Naive B cell (primary cell): ENCODE data around the gene IL17RD. TPM values are rescaled to one million over a fixed set of nuclear protein-coding genes. Genes with fewer than 3 reads are reported as not detected.
A peak's percentile ranks its signal among the peaks of the same experiment; 100 is the strongest.

ENCODE experiments used
- ATAC-seq, 2 donors: fragments of 150-1000 bp; cut with Tn5 transposase; 2 replicates each; pipeline ENCODE4 v1.10.0; 2021; ENCODE audit warnings: low read depth in 2 of 2, mild to moderate bottlenecking in 2 of 2, moderate library complexity in 2 of 2
- DNase-seq: peaks from one replicate; pipeline ENCODE4 v3.0.0; 2022
- H3K27ac Mint-ChIP-seq, 6 donors: one replicate each; pipeline ENCODE4 v1.8.0; 2020 to 2022; ENCODE audit warnings: mild to moderate bottlenecking in 6 of 6, mixed read lengths in 6 of 6, moderate library complexity in 5 of 6, inconsistent platforms in 2 of 6
- H3K27me3 Mint-ChIP-seq, 3 donors: one replicate each; pipeline ENCODE4 v1.8.0; 2021 to 2022; ENCODE audit warnings: mixed read lengths in 3 of 3, mild to moderate bottlenecking in 1 of 3
- H3K36me3 Mint-ChIP-seq, 2 donors: one replicate each; pipeline ENCODE4 v1.8.0; 2020 to 2022; ENCODE audit warnings: mixed read lengths in 2 of 2, inconsistent platforms in 1 of 2, mild to moderate bottlenecking in 1 of 2
- H3K4me1 Mint-ChIP-seq, 3 donors: one replicate each; pipeline ENCODE4 v1.8.0; 2020 to 2022; ENCODE audit warnings: mixed read lengths in 3 of 3, inconsistent platforms in 1 of 3, mild to moderate bottlenecking in 1 of 3, moderate library complexity in 1 of 3
- H3K4me3 Mint-ChIP-seq, 8 donors: one replicate each; pipeline ENCODE4 v1.8.0; 2020 to 2022; ENCODE audit warnings: mild to moderate bottlenecking in 8 of 8, mixed read lengths in 8 of 8, moderate library complexity in 8 of 8, inconsistent platforms in 2 of 8
- H3K9me3 Mint-ChIP-seq, 7 donors: one replicate each; pipeline ENCODE4 v1.8.0; 2020 to 2022; ENCODE audit warnings: mixed read lengths in 7 of 7, mild to moderate bottlenecking in 5 of 7, inconsistent platforms in 2 of 7, moderate library complexity in 1 of 7
- polyA plus RNA-seq, 6 donors: library from polyadenylated mRNA; unstranded; fragments of 300-500 nt; fragmentation: Illumina TruSeq; gene quantifications; one replicate each; pipeline ENCODE4 v1.2.3, GENCODE V29; 2021; ENCODE audit warnings: low read depth in 6 of 6

IL17RD gene
- polyA plus RNA-seq = not detected

GRCh38 chr3:57164657-57165573 lies at the start of gene IL17RD:
IL17RD (minus strand) TSS chr3:57165353; CDS start chr3:57165286, 67 bp downstream.
- H3K4me1 Mint-ChIP-seq = peaks cover 10 to 16% (median 16%) of the 10 kb centered on the region in 3 donors
- ATAC-seq = peak; percentile 57 to 62
- DNase-seq = peak; percentile 50
- peak within 1 kb of the TSS in 2 of 6 donors; percentile 46 to 86 for H3K27ac Mint-ChIP-seq
- peaks cover 67 to 81% (median 72%) of the 10 kb centered on the region in 3 donors for H3K27me3 Mint-ChIP-seq
- H3K9me3 Mint-ChIP-seq = no peaks in the 10 kb centered on the region
- H3K36me3 Mint-ChIP-seq = no peaks in the 10 kb centered on the region
- H3K4me3 Mint-ChIP-seq = peak within 1 kb of the TSS; percentile 85 to 92 (median 90)

GRCh38 chr3:57206423-57206822 lies 41.3 kb upstream of the IL17RD start:
- ATAC-seq (no peak), DNase-seq (no peak)
- H3K4me3 Mint-ChIP-seq = no peak overlapping the region
- no peak overlapping the region for H3K27ac Mint-ChIP-seq
- no peaks in the 10 kb centered on the region for H3K9me3 Mint-ChIP-seq
- no peaks in the 10 kb centered on the region for H3K36me3 Mint-ChIP-seq
- no peaks in the 10 kb centered on the region for H3K4me1 Mint-ChIP-seq
- no peaks in the 10 kb centered on the region for H3K27me3 Mint-ChIP-seq

GRCh38 chr3:57199895-57200297 lies 34.7 kb upstream of the IL17RD start, which contains the start of gene HESX1:
HESX1 (minus strand) TSS chr3:57199978; CDS start chr3:57199918, 60 bp downstream.
- no peaks in the 10 kb centered on the region for H3K27me3 Mint-ChIP-seq
- H3K4me1 Mint-ChIP-seq = peaks cover 0 to 4% (median 0%) of the 10 kb centered on the region in 3 donors
- no peaks in the 10 kb centered on the region for H3K36me3 Mint-ChIP-seq
- no peak within 1 kb of the TSS for H3K27ac Mint-ChIP-seq
- no peak for ATAC-seq
- no peak within 1 kb of the TSS for H3K4me3 Mint-ChIP-seq
- DNase-seq = no peak
- H3K9me3 Mint-ChIP-seq = no peaks in the 10 kb centered on the region

GRCh38 chr3:57194641-57195040 lies 29.5 kb upstream of the IL17RD start:
- Mint-ChIP-seq H3K27ac (no peak overlapping the region), H3K36me3 (peaks cover 0 to 4% of the 10 kb centered on the region in 2 donors), H3K4me1 (peaks cover 6 to 12% (median 8%) of the 10 kb centered on the region in 3 donors), H3K27me3 (no peaks in the 10 kb centered on the region), H3K4me3 (no peak overlapping the region), H3K9me3 (no peaks in the 10 kb centered on the region)
- ATAC-seq (no peak), DNase-seq (no peak)

- Mint-ChIP-seq H3K9me3 (no peaks in the 10 kb centered on the region), H3K36me3 (peaks cover 0 to 4% of the 10 kb centered on the region in 2 donors), H3K4me3 (peak overlapping the region in 1 of 8 donors; percentile 0), H3K27me3 (no peaks in the 10 kb centered on the region), H3K4me1 (peaks cover 6 to 11% (median 8%) of the 10 kb centered on the region in 3 donors), H3K27ac (no peak overlapping the region)
- ATAC-seq = no peak
- DNase-seq = no peak
Measured at GRCh38 chr3:57192028-57192427, 26.9 kb upstream of the IL17RD start.

- DNase-seq = no peak
Measured at GRCh38 chr3:57184526-57184925, 19.4 kb upstream of the IL17RD start.

GRCh38 chr3:57179580-57180410 lies 14.6 kb upstream of the IL17RD start:
- peaks cover 3 to 8% (median 6%) of the 10 kb centered on the region in 3 donors for H3K4me1 Mint-ChIP-seq

More at GRCh38 chr3:57184526-57184925, 19.4 kb upstream of the IL17RD start:
- Mint-ChIP-seq H3K4me1 (no peaks in the 10 kb centered on the region), H3K27ac (no peak overlapping the region), H3K4me3 (no peak overlapping the region), H3K9me3 (no peaks in the 10 kb centered on the region), H3K27me3 (peaks cover 0 to 8% (median 3%) of the 10 kb centered on the region in 3 donors), H3K36me3 (no peaks in the 10 kb centered on the region)
- ATAC-seq = no peak

GRCh38 chr3:57176045-57176444 lies 10.9 kb upstream of the IL17RD start:
- Mint-ChIP-seq H3K4me3 (peak overlapping the region in 2 of 8 donors; percentile 6 to 47), H3K36me3 (no peaks in the 10 kb centered on the region), H3K4me1 (peaks cover 4 to 14% (median 9%) of the 10 kb centered on the region in 3 donors), H3K9me3 (peaks cover 0 to 2% (median 0%) of the 10 kb centered on the region in 7 donors), H3K27me3 (peaks cover under 1 to 6% (median 4%) of the 10 kb centered on the region in 3 donors), H3K27ac (peak overlapping the region in 1 of 6 donors; percentile 61)
- ATAC-seq (no peak), DNase-seq (no peak)

More at GRCh38 chr3:57179580-57180410, 14.6 kb upstream of the IL17RD start:
- Mint-ChIP-seq H3K4me3 (no peak overlapping the region), H3K27ac (peak overlapping the region in 1 of 6 donors; percentile 9), H3K27me3 (peaks cover 0 to 6% (median 2%) of the 10 kb centered on the region in 3 donors), H3K9me3 (peaks cover 0 to 2% (median 0%) of the 10 kb centered on the region in 7 donors), H3K36me3 (no peaks in the 10 kb centered on the region)
- peak; percentile 35 to 60 for ATAC-seq
- DNase-seq = no peak

- Mint-ChIP-seq H3K27ac (peak overlapping the region in 2 of 6 donors; percentile 37 to 70), H3K4me1 (peaks cover 7 to 31% (median 15%) of the 10 kb centered on the region in 3 donors), H3K27me3 (peaks cover 7 to 11% (median 10%) of the 10 kb centered on the region in 3 donors), H3K36me3 (no peaks in the 10 kb centered on the region), H3K4me3 (no peak overlapping the region), H3K9me3 (peaks cover 0 to 2% (median 0%) of the 10 kb centered on the region in 7 donors)
- ATAC-seq = no peak
- DNase-seq = no peak
Measured at GRCh38 chr3:57173687-57174086, 8.5 kb upstream of the IL17RD start.

GRCh38 chr3:57170946-57171345 lies 5.8 kb upstream of the IL17RD start:
- H3K27me3 Mint-ChIP-seq = peaks cover 30 to 38% (median 30%) of the 10 kb centered on the region in 3 donors
- H3K9me3 Mint-ChIP-seq = no peaks in the 10 kb centered on the region
- peak overlapping the region in 1 of 6 donors; percentile 84 for H3K27ac Mint-ChIP-seq
- H3K4me3 Mint-ChIP-seq = peak overlapping the region in 2 of 8 donors; percentile 14 to 29
- peaks cover 7 to 31% (median 18%) of the 10 kb centered on the region in 3 donors for H3K4me1 Mint-ChIP-seq
- no peak for ATAC-seq
- no peaks in the 10 kb centered on the region for H3K36me3 Mint-ChIP-seq
- no peak for DNase-seq

- peak; percentile 73 for DNase-seq
- peaks cover 12 to 26% (median 19%) of the 10 kb centered on the region in 3 donors for H3K4me1 Mint-ChIP-seq
- peak; percentile 88 to 91 for ATAC-seq
- peaks cover 36 to 43% (median 37%) of the 10 kb centered on the region in 3 donors for H3K27me3 Mint-ChIP-seq
- no peaks in the 10 kb centered on the region for H3K36me3 Mint-ChIP-seq
- peak overlapping the region in 3 of 6 donors; percentile 26 to 37 (median 33) for H3K27ac Mint-ChIP-seq
- no peaks in the 10 kb centered on the region for H3K9me3 Mint-ChIP-seq
- peak overlapping the region; percentile 65 to 92 (median 78) for H3K4me3 Mint-ChIP-seq
Measured at GRCh38 chr3:57169872-57170623, 4.9 kb upstream of the IL17RD start.

- peaks cover 36 to 49% (median 43%) of the 10 kb centered on the region in 3 donors for H3K27me3 Mint-ChIP-seq
- H3K27ac Mint-ChIP-seq = peak overlapping the region in 1 of 6 donors; percentile 42
- H3K9me3 Mint-ChIP-seq = no peaks in the 10 kb centered on the region
- peak overlapping the region in 7 of 8 donors; percentile 14 to 92 (median 72) for H3K4me3 Mint-ChIP-seq
- no peaks in the 10 kb centered on the region for H3K36me3 Mint-ChIP-seq
- no peak for ATAC-seq
- no peak for DNase-seq
- peaks cover 13 to 22% (median 19%) of the 10 kb centered on the region in 3 donors for H3K4me1 Mint-ChIP-seq
Measured at GRCh38 chr3:57169108-57169507, 4.0 kb upstream of the IL17RD start.
